HepG2 (cell line): ENCODE data around the gene TOP2A. TPM values are rescaled to one million over a fixed set of nuclear protein-coding genes. Genes with fewer than 3 reads are reported as not detected.

Source experiments
- ATAC-seq: fragments of 200-7000 bp; cut with Tn5 transposase; 3 replicates; pipeline ENCODE4 v1.9.1; 2020; ENCODE audit warnings: mild to moderate bottlenecking, moderate library complexity
- BruUV-seq: library from RNA; stranded (reverse); fragments of 400-500 nt; replicated peaks from 2 replicates; lab custom pipeline; 2021; lab: Mats Ljungman, UMichigan
- CTCF ChIA-PET: fragments of 300-600 bp; formaldehyde crosslinking; extraction: SDS; loops from one replicate; lab custom pipeline; 2021; ENCODE audit warnings: low total read pairs, inconsistent platforms, low intra/inter-chr PET ratio; lab: Yijun Ruan, JAX
- POLR2A ChIA-PET: fragments of 350-600 bp; sonication (Branson Sonifier 250); formaldehyde crosslinking; loops from one replicate; lab custom pipeline; 2020; ENCODE audit warnings: antibody characterized with exemption, inconsistent platforms; lab: Yijun Ruan, JAX
- DNase-seq: peaks from one replicate; pipeline ENCODE4 v3.0.0-alpha.2; 2015; ENCODE audit warnings: low spot score
- FAIRE-seq: peaks from 3 replicates; lab custom pipeline; 2011; peaks lifted over from hg19 to GRCh38; lab: Jason Lieb, UNC
- H2AFZ ChIP-seq: one replicate; pipeline ENCODE4 v1.6.1; 2011; ENCODE audit warnings: low read length, inconsistent platforms
- H3K27ac ChIP-seq: fragments of 300-600 bp; 3 replicates; pipeline ENCODE4 v1.8.0; 2011; ENCODE audit warnings: mixed run types, mild to moderate bottlenecking, mixed read lengths, low read length, inconsistent platforms; ENCODE audit not compliant: insufficient read depth; ENCODE audit errors: extremely low read length
- H3K27me3 ChIP-seq, 2 experiments: fragments of 200-600 bp in 1 of 2; 2 replicates in 1 of 2; 3 replicates in 1 of 2; pipeline versions ENCODE4 v1.6.0 to v1.8.0; 2011; ENCODE audit warnings: low read length in 2 of 2, mild to moderate bottlenecking in 2 of 2, moderate library complexity in 2 of 2, inconsistent platforms in 1 of 2; ENCODE audit not compliant: insufficient read depth in 2 of 2, control insufficient read depth in 1 of 2
- H3K36me3 ChIP-seq, 2 experiments: fragments of 200-600 bp in 1 of 2; replicated peaks in 1 of 2; 2 replicates in 1 of 2; 3 replicates in 1 of 2; pipeline versions ENCODE4 v1.5.1 to v1.8.0; 2011; ENCODE audit warnings: low read length in 2 of 2, inconsistent platforms in 1 of 2; ENCODE audit not compliant: insufficient read depth in 2 of 2, control insufficient read depth in 1 of 2
- H3K4me1 ChIP-seq: 2 replicates; pipeline ENCODE4 v1.5.1; 2012; ENCODE audit warnings: low read length, inconsistent platforms; ENCODE audit not compliant: insufficient read depth
- H3K4me2 ChIP-seq: 2 replicates; pipeline ENCODE4 v1.6.0; 2011; ENCODE audit warnings: low read depth, low read length, inconsistent platforms
- H3K4me3 ChIP-seq, 3 experiments: fragments of 200-600 bp in 1 of 3; sonication (generic), shearing (Covaris generic) in 1 of 3; replicated peaks in 1 of 3; 2 replicates each; pipeline ENCODE4 v1.5.1; 2011 to 2016; ENCODE audit warnings: low read length in 3 of 3, inconsistent platforms in 2 of 3, low read depth in 2 of 3, mild to moderate bottlenecking in 2 of 3, control low read depth in 1 of 3, mixed read lengths in 1 of 3; ENCODE audit not compliant: insufficient read depth in 1 of 3
- H3K79me2 ChIP-seq: one replicate; pipeline ENCODE4 v1.6.1; 2011; ENCODE audit warnings: low read length, inconsistent platforms; ENCODE audit not compliant: insufficient read depth
- H3K9ac ChIP-seq: 2 replicates; pipeline ENCODE4 v1.6.0; 2011; ENCODE audit warnings: mild to moderate bottlenecking, low read depth, low read length, inconsistent platforms; ENCODE audit not compliant: insufficient read depth
- H3K9me3 ChIP-seq: 2 replicates; pipeline ENCODE4 v1.5.1; 2012; ENCODE audit warnings: mild to moderate bottlenecking, low read length
- H4K20me1 ChIP-seq: 2 replicates; pipeline ENCODE4 v1.6.0; 2011; ENCODE audit warnings: inconsistent platforms, mild to moderate bottlenecking, low read length, moderate library complexity; ENCODE audit not compliant: insufficient read depth
- DMAP1 ChIP-seq: IDR thresholded peaks from 2 replicates; pipeline ENCODE4 v1.6.1; 2016
- EED ChIP-seq: sonication (generic); formaldehyde crosslinking; IDR thresholded peaks from 2 replicates; pipeline ENCODE4 v1.5.0; 2020; ENCODE audit warnings: mild to moderate bottlenecking, missing genetic modification reagents
- ISL2 ChIP-seq: sonication (generic); formaldehyde crosslinking; IDR thresholded peaks from 2 replicates; pipeline ENCODE4 v1.5.0; 2020; ENCODE audit warnings: missing genetic modification reagents
- KAT7 ChIP-seq: IDR thresholded peaks from 2 replicates; pipeline ENCODE4 v1.6.1; 2018; ENCODE audit warnings: borderline replicate concordance, missing compliant biosample characterization
- SRF ChIP-seq: IDR thresholded peaks from 2 replicates; pipeline ENCODE4 v1.6.1; 2011; ENCODE audit warnings: mild to moderate bottlenecking, low read depth, low read length, moderate library complexity
- TOPORS ChIP-seq: sonication (generic); formaldehyde crosslinking; IDR thresholded peaks from 2 replicates; pipeline ENCODE4 v1.8.0; 2023; ENCODE audit warnings: mild to moderate bottlenecking, missing genetic modification reagents
- ZC3H4 ChIP-seq: sonication (generic); formaldehyde crosslinking; IDR thresholded peaks from 2 replicates; pipeline ENCODE4 v1.4.0; 2020; ENCODE audit warnings: missing genetic modification reagents, borderline replicate concordance
- ZFP37 ChIP-seq: sonication (generic); formaldehyde crosslinking; IDR thresholded peaks from 2 replicates; pipeline ENCODE4 v1.4.0; 2020; ENCODE audit warnings: missing genetic modification reagents, borderline replicate concordance
- ZMYM3 ChIP-seq: sonication (generic); formaldehyde crosslinking; IDR thresholded peaks from 2 replicates; pipeline ENCODE4 v1.5.1; 2020; ENCODE audit warnings: mild to moderate bottlenecking, missing genetic modification reagents
- ZNF274 ChIP-seq: sonication (generic); formaldehyde crosslinking; IDR thresholded peaks from 2 replicates; pipeline ENCODE4 v1.5.1; 2020; ENCODE audit warnings: mild to moderate bottlenecking, missing genetic modification reagents
- ZNF292 ChIP-seq: sonication (generic); formaldehyde crosslinking; IDR thresholded peaks from 2 replicates; pipeline ENCODE4 v1.8.1; 2022; ENCODE audit warnings: mild to moderate bottlenecking, low read depth, missing genetic modification reagents, borderline replicate concordance
- ZNF30 ChIP-seq: sonication (generic); formaldehyde crosslinking; IDR thresholded peaks from 2 replicates; pipeline ENCODE4 v1.5.0; 2020; ENCODE audit warnings: mild to moderate bottlenecking, missing genetic modification reagents
- ZNF678 ChIP-seq: sonication (generic); formaldehyde crosslinking; IDR thresholded peaks from 2 replicates; pipeline ENCODE4 v1.4.0; 2020; ENCODE audit warnings: mild to moderate bottlenecking, missing genetic modification reagents
- ZNF7 ChIP-seq: IDR thresholded peaks from 2 replicates; pipeline ENCODE4 v1.6.1; 2016; ENCODE audit warnings: missing biosample characterization, missing genetic modification reagents
- ZNF839 ChIP-seq: sonication (generic); formaldehyde crosslinking; IDR thresholded peaks from 2 replicates; pipeline ENCODE4 v1.4.0; 2020; ENCODE audit warnings: missing genetic modification reagents, mild to moderate bottlenecking, borderline replicate concordance
- ZSCAN25 ChIP-seq: sonication (generic); formaldehyde crosslinking; IDR thresholded peaks from 2 replicates; pipeline ENCODE4 v1.8.0; 2022; ENCODE audit warnings: mild to moderate bottlenecking, missing genetic modification reagents
- WGBS: methylation state at CpG from one replicate; pipeline ENCODE4 v1.1.6; 2017; ENCODE audit warnings: low lambda C conversion rate; 5-methylcytosine and 5-hydroxymethylcytosine counted together
- in situ Hi-C: cut with HindIII; loops from 2 replicates; pipeline ENCODE4 v1.10.0; 2017; ENCODE audit warnings: low pct_unique_long_range_greater_than_20kb; ENCODE audit not compliant: extremely low pct_ligation_motif_present
- intact Hi-C: fragments of 100-400 bp; cut with micrococcal nuclease; formaldehyde crosslinking; loops from one replicate; pipeline ENCODE4 v1.10.0; 2022; ENCODE audit not compliant: unreplicated experiment
- polyA plus RNA-seq, 8 experiments: library from polyadenylated mRNA; depleted of rRNA in 3 of 8; stranded (reverse) in 7 of 8; unstranded in 1 of 8; fragments of >200 nt; fragmentation: Illumina TruSeq in 4 of 8; extraction: Trizol in 4 of 8; gene quantifications; 2 replicates each; pipeline versions ENCODE4 v1.2.1 to v1.2.3, GENCODE V29; 2011 to 2016; ENCODE audit warnings: low read depth in 4 of 8, missing spikeins in 1 of 8, mixed read lengths in 1 of 8; ENCODE audit not compliant: insufficient read depth in 1 of 8
- total RNA-seq, 5 experiments: library from RNA; depleted of rRNA; stranded (reverse); fragments of >200 nt; fragmentation: Illumina TruSeq; extraction: Trizol; gene quantifications; 2 replicates each; pipeline ENCODE4 v1.2.3, GENCODE V29; 2016; ENCODE audit warnings: low read depth in 1 of 5
- TF ChIP-seq, protein P1 (sequence below): sonication (generic); formaldehyde crosslinking; IDR thresholded peaks from 2 replicates; pipeline ENCODE4 v1.4.0; 2020; ENCODE audit warnings: missing genetic modification reagents
- TF ChIP-seq, protein P2 (sequence below), 2 experiments: fragments of 450-650 bp in 1 of 2; sonication (generic) in 1 of 2; formaldehyde crosslinking; IDR thresholded peaks; 2 replicates each; pipeline versions ENCODE4 v1.5.0 to v1.8.0; 2020 to 2022; ENCODE audit warnings: mild to moderate bottlenecking in 1 of 2, missing genetic modification reagents in 1 of 2
- TF ChIP-seq, protein P3 (sequence below): IDR thresholded peaks from 2 replicates; pipeline ENCODE4 v1.6.1; 2016; ENCODE audit warnings: missing compliant biosample characterization, missing genetic modification reagents, borderline replicate concordance

TOP2A gene
- total and polyA plus RNA-seq, 2 of the 13 experiments (the other 11 are each of a cell fraction or from before 2014, with no cell fraction given): 108 to 327 TPM

DNA sequence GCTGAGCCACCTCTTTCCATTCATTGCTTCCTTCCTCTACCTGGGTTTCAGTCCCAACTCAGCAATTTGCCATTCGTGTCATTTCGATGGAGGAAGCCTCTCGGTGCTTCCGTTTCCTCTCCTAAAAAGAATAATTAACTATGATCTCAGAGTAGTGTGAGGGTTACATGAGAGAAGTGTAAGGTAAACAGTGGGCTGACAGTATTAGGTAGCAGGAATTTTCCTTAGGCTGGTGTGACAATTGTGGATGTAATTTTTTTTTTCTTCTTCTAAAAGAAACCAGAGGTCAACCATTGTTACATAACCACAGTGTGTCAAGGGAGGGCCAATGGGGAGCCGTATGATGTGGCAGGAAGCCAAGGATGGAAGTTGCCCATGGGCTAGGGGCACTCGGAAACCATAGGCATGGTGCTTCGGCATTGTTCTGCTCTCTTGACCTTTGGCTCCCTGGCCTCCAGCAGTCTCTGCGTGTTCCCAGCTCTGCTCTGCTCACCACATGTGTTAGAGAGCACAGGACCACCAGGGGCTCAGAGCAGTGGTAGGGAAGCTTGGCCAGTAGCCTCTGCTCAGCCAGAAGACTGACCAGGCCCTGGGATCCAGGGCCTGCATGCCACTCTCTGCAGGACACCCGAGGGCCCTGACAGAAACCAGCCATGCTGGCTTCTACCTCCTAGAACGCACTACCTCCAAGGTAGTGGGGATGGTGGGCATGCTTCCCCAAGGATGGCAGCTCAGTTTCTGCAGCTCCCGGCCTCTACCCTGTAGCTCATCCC, 2.0 kb upstream of the TOP2A start:
- no peaks in the 10 kb centered on the region for H3K27me3 ChIP-seq
- peak overlapping the region; percentile 2 to 98 (median 19); a peak in 4 of 6 replicates for H3K4me3 ChIP-seq
- H4K20me1 ChIP-seq: no peaks in the 10 kb centered on the region
- CTCF ChIA-PET: no interaction called here
- H3K4me2 ChIP-seq: peak overlapping the region; percentile 66
- in situ Hi-C loops: loop anchor here (5.0 kb wide), 1 partner anchor 102 kb away; no protein-coding TSS in a partner anchor
- peak; percentile 96 for DNase-seq
- peak; percentile 95 for FAIRE-seq
- intact Hi-C loops: loop anchor here (5.0 kb wide), 1 partner anchor 117 kb away; no protein-coding TSS in a partner anchor
- H3K36me3 ChIP-seq: no peaks in the 10 kb centered on the region; a peak in 1 of 5 replicates
- peak overlapping the region; percentile 38 for H3K9ac ChIP-seq
- H3K9me3 ChIP-seq: no peaks in the 10 kb centered on the region
- H3K79me2 ChIP-seq: peaks cover 27% of the 10 kb centered on the region
- peaks cover 70% of the 10 kb centered on the region for H3K4me1 ChIP-seq
- TSS peak; percentile 44 for BruUV-seq
- WGBS: under 1% methylated on average over 8 of the region's 11 CpGs
- peak; percentile 78 for ATAC-seq
- no peak overlapping the region for H2AFZ ChIP-seq
- peak overlapping the region; percentile 69 for H3K27ac ChIP-seq
- POLR2A ChIA-PET: interaction anchor here (0.7 to 1.5 kb wide), 4 partner anchors 29 to 141 kb away, joined by 3 to 6 read pairs (median 4); no protein-coding TSS in a partner anchor
- TF ChIP-seq TOPORS (CRISPR knock-in tag): peak; percentile 81
- TF ChIP-seq ZFP37 (CRISPR knock-in tag): no peak
- no peak for TF ChIP-seq ZSCAN25 (CRISPR knock-in tag)
- no peak for TF ChIP-seq ZNF678 (CRISPR knock-in tag)
- TF ChIP-seq KAT7 (CRISPR knock-in tag): no peak; the same call in 1 of the 2 replicates
- TF ChIP-seq, protein P1, sequence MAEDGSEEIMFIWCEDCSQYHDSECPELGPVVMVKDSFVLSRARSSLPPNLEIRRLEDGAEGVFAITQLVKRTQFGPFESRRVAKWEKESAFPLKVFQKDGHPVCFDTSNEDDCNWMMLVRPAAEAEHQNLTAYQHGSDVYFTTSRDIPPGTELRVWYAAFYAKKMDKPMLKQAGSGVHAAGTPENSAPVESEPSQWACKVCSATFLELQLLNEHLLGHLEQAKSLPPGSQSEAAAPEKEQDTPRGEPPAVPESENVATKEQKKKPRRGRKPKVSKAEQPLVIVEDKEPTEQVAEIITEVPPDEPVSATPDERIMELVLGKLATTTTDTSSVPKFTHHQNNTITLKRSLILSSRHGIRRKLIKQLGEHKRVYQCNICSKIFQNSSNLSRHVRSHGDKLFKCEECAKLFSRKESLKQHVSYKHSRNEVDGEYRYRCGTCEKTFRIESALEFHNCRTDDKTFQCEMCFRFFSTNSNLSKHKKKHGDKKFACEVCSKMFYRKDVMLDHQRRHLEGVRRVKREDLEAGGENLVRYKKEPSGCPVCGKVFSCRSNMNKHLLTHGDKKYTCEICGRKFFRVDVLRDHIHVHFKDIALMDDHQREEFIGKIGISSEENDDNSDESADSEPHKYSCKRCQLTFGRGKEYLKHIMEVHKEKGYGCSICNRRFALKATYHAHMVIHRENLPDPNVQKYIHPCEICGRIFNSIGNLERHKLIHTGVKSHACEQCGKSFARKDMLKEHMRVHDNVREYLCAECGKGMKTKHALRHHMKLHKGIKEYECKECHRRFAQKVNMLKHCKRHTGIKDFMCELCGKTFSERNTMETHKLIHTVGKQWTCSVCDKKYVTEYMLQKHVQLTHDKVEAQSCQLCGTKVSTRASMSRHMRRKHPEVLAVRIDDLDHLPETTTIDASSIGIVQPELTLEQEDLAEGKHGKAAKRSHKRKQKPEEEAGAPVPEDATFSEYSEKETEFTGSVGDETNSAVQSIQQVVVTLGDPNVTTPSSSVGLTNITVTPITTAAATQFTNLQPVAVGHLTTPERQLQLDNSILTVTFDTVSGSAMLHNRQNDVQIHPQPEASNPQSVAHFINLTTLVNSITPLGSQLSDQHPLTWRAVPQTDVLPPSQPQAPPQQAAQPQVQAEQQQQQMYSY (CRISPR knock-in tag): peak; percentile 66; the same call in 1 of the 2 replicates
- peak; percentile 25; the same call in 1 of the 2 replicates for TF ChIP-seq ZNF839 (CRISPR knock-in tag)
- peak; percentile 87 for TF ChIP-seq ZMYM3 (CRISPR knock-in tag)
- TF ChIP-seq, protein P2, sequence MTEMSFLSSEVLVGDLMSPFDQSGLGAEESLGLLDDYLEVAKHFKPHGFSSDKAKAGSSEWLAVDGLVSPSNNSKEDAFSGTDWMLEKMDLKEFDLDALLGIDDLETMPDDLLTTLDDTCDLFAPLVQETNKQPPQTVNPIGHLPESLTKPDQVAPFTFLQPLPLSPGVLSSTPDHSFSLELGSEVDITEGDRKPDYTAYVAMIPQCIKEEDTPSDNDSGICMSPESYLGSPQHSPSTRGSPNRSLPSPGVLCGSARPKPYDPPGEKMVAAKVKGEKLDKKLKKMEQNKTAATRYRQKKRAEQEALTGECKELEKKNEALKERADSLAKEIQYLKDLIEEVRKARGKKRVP (CRISPR knock-in tag; IDR thresholded peaks at IDR 0.05): no peak; a peak in 1 of 4 replicates
- TF ChIP-seq ZNF274 (CRISPR knock-in tag): peak; percentile 65
- TF ChIP-seq, protein P3, sequence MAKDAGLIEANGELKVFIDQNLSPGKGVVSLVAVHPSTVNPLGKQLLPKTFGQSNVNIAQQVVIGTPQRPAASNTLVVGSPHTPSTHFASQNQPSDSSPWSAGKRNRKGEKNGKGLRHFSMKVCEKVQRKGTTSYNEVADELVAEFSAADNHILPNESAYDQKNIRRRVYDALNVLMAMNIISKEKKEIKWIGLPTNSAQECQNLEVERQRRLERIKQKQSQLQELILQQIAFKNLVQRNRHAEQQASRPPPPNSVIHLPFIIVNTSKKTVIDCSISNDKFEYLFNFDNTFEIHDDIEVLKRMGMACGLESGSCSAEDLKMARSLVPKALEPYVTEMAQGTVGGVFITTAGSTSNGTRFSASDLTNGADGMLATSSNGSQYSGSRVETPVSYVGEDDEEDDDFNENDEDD (CRISPR knock-in tag): peak; percentile 62; the same call in 1 of the 2 replicates
- TF ChIP-seq SRF: 0 out of 2 replicates have a peak, but pooled peaks have one; percentile 1
- 0 out of 2 replicates have a peak, but pooled peaks have one; percentile 60 for TF ChIP-seq EED (CRISPR knock-in tag)
- no peak for TF ChIP-seq ZNF7
- TF ChIP-seq DMAP1: peak; percentile 94
- peak; percentile 16; the same call in 1 of the 2 replicates for TF ChIP-seq ISL2 (CRISPR knock-in tag)
- TF ChIP-seq ZNF292: peak; percentile 99
- no peak for TF ChIP-seq ZC3H4
- 0 out of 2 replicates have a peak, but pooled peaks have one; percentile 54 for TF ChIP-seq ZNF30
